Endothelial cell of umbilical vein (primary cell): ENCODE data around the gene FAM156B. TPM values are rescaled to one million over a fixed set of nuclear protein-coding genes. Genes with fewer than 3 reads are reported as not detected.
"Not testable (repeated sequence)": the region's sequence is repeated elsewhere in the genome, so short reads cannot be mapped to it uniquely, and the experiment has no call there.

Source experiments
- BruUV-seq: library from RNA; stranded (reverse); fragments of 400-500 nt; replicated peaks from 2 replicates; lab custom pipeline; 2021; lab: Mats Ljungman, UMichigan
- CTCF ChIA-PET: fragments of 300-600, 350-600 bp; sonication (Branson Sonifier 250); formaldehyde crosslinking; loops from one replicate; lab custom pipeline; 2021; ENCODE audit warnings: antibody characterized with exemption, inconsistent platforms; lab: Charles Lee
- POLR2A ChIA-PET: fragments of 300-600, 350-600 bp; sonication (Branson Sonifier 250); formaldehyde crosslinking; loops from one replicate; lab custom pipeline; 2021; ENCODE audit warnings: antibody characterized with exemption, inconsistent platforms; lab: Charles Lee
- DNase-seq: peaks from one replicate; pipeline ENCODE4 v3.0.0-alpha.2; 2011; ENCODE audit warnings: low read depth, low spot score
- FAIRE-seq: peaks from 2 replicates; lab custom pipeline; 2011; peaks lifted over from hg19 to GRCh38; lab: Jason Lieb, UNC
- H2AFZ ChIP-seq: 2 replicates; pipeline ENCODE4 v1.6.0; 2012; ENCODE audit warnings: low read depth, low read length, control low read depth, inconsistent platforms
- H3K27ac ChIP-seq: 2 replicates; pipeline ENCODE4 v1.5.1; 2011; ENCODE audit warnings: low read depth, mild to moderate bottlenecking, control low read depth, low read length, moderate library complexity; ENCODE audit not compliant: insufficient read depth
- H3K27me3 ChIP-seq, 2 experiments: 2 replicates each; pipeline versions ENCODE4 v1.6.0 to v1.6.1; 2011; ENCODE audit warnings: low read length in 2 of 2, mixed read lengths in 1 of 2; ENCODE audit not compliant: control insufficient read depth in 2 of 2, insufficient read depth in 2 of 2
- H3K36me3 ChIP-seq, 2 experiments: 2 replicates in 1 of 2; 3 replicates in 1 of 2; pipeline ENCODE4 v1.5.1; 2011; ENCODE audit warnings: low read length in 2 of 2, mild to moderate bottlenecking in 1 of 2, moderate library complexity in 1 of 2; ENCODE audit not compliant: control insufficient read depth in 2 of 2, insufficient read depth in 2 of 2; ENCODE audit errors: extremely low read depth in 1 of 2
- H3K4me1 ChIP-seq: 3 replicates; pipeline ENCODE4 v1.5.1; 2011; ENCODE audit warnings: mild to moderate bottlenecking, low read length; ENCODE audit not compliant: control insufficient read depth, insufficient read depth; ENCODE audit errors: extremely low read depth
- H3K4me2 ChIP-seq: 2 replicates; pipeline ENCODE4 v1.6.1; 2011; ENCODE audit warnings: low read length, control low read depth, mixed read lengths; ENCODE audit not compliant: insufficient read depth
- H3K4me3 ChIP-seq, 3 experiments: fragments of 200-600 bp in 1 of 3; sonication (generic), shearing (Covaris generic) in 1 of 3; replicated peaks in 1 of 3; 2 replicates each; pipeline ENCODE4 v1.5.1; 2011 to 2016; ENCODE audit warnings: control low read depth in 3 of 3, low read length in 3 of 3, mild to moderate bottlenecking in 2 of 3, inconsistent platforms in 1 of 3, low read depth in 1 of 3, moderate library complexity in 1 of 3; ENCODE audit not compliant: insufficient read depth in 1 of 3
- H3K79me2 ChIP-seq: 2 replicates; pipeline ENCODE4 v1.6.0; 2012; ENCODE audit warnings: low read length, inconsistent platforms; ENCODE audit not compliant: control insufficient read depth, insufficient read depth
- H3K9ac ChIP-seq: replicated peaks from 2 replicates; pipeline ENCODE3; 2011; ENCODE audit warnings: low read length, control low read depth; ENCODE audit not compliant: insufficient read depth; ENCODE audit errors: extremely low read depth
- H3K9me1 ChIP-seq: replicated peaks from 3 replicates; pipeline ENCODE4 v1.6.0; 2011; ENCODE audit warnings: mild to moderate bottlenecking, low read length; ENCODE audit not compliant: control insufficient read depth, insufficient read depth; ENCODE audit errors: extremely low read depth
- H3K9me3 ChIP-seq: replicated peaks from 2 replicates; pipeline ENCODE4 v1.5.1; 2012; ENCODE audit warnings: low read length, inconsistent platforms; ENCODE audit not compliant: control insufficient read depth, insufficient read depth
- H4K20me1 ChIP-seq: replicated peaks from 2 replicates; pipeline ENCODE3; 2011; ENCODE audit warnings: mild to moderate bottlenecking, low read length; ENCODE audit not compliant: control insufficient read depth, insufficient read depth; ENCODE audit errors: extremely low read depth
- dilution Hi-C: fragments of 300-500 bp; cut with MboI; formaldehyde crosslinking; loops from one replicate; pipeline ENCODE4 v1.15.0; 2019; ENCODE audit warnings: low sequenced_read_pairs; ENCODE audit not compliant: extremely low pct_ligation_motif_present
- intact Hi-C: fragments of 100-400 bp; cut with micrococcal nuclease; formaldehyde crosslinking; loops from one replicate; pipeline ENCODE4 v1.10.0; 2022
- polyA plus RNA-seq, 4 experiments: library from polyadenylated mRNA; depleted of rRNA in 3 of 4; stranded (reverse) in 3 of 4; unstranded in 1 of 4; fragments of >200 nt; gene quantifications; 2 replicates each; pipeline versions ENCODE4 v1.2.1 to v1.2.3, GENCODE V29; 2011 to 2012; ENCODE audit warnings: missing spikeins in 1 of 4
- total RNA-seq: library from RNA; stranded (reverse); gene quantifications from 2 replicates; pipeline ENCODE4 v1.2.3, GENCODE V29; 2021

FAM156B gene
- total and polyA plus RNA-seq, 2 donors (not counting 3 experiments of a cell fraction or from before 2014, with no cell fraction given) = 16.7 to 33.9 TPM

GRCh38 chrX:52948265-52948664 lies 51.1 kb downstream of the FAM156B start:
- H3K36me3 ChIP-seq, H3K27me3 ChIP-seq, CTCF ChIA-PET, H4K20me1 ChIP-seq, DNase-seq, dilution Hi-C loops, FAIRE-seq, H3K4me2 ChIP-seq, intact Hi-C loops, H3K4me1 ChIP-seq, H2AFZ ChIP-seq, H3K9me3 ChIP-seq, H3K9me1 ChIP-seq, H3K27ac ChIP-seq, POLR2A ChIA-PET, H3K79me2 ChIP-seq, H3K9ac ChIP-seq, BruUV-seq, H3K4me3 ChIP-seq: not testable (repeated sequence)

GRCh38 chrX:52949325-52949724 lies 52.2 kb downstream of the FAM156B start:
- H3K27ac ChIP-seq, H2AFZ ChIP-seq, POLR2A ChIA-PET, dilution Hi-C loops, H3K79me2 ChIP-seq, intact Hi-C loops, BruUV-seq, H3K27me3 ChIP-seq, H3K4me3 ChIP-seq, CTCF ChIA-PET, H3K4me2 ChIP-seq, H3K9me3 ChIP-seq, FAIRE-seq, H4K20me1 ChIP-seq, H3K36me3 ChIP-seq, H3K9ac ChIP-seq, DNase-seq, H3K4me1 ChIP-seq, H3K9me1 ChIP-seq: not testable (repeated sequence)

GRCh38 chrX:52949884-52950283 lies 52.8 kb downstream of the FAM156B start:
- H3K79me2 ChIP-seq, H3K4me3 ChIP-seq, intact Hi-C loops, H3K36me3 ChIP-seq, dilution Hi-C loops, H2AFZ ChIP-seq, H3K4me1 ChIP-seq, BruUV-seq, H3K4me2 ChIP-seq, H3K9ac ChIP-seq, H3K27ac ChIP-seq, CTCF ChIA-PET, H4K20me1 ChIP-seq, H3K27me3 ChIP-seq, H3K9me3 ChIP-seq, FAIRE-seq, DNase-seq, POLR2A ChIA-PET, H3K9me1 ChIP-seq: not testable (repeated sequence)

Other genes with a start within 250 kb of the FAM156B start
- not detected in 2 replicates for gene SSX7, start 242.4 kb upstream of the FAM156B start, total RNA-seq
- not detected in 2 replicates for gene SSX7, start 242.4 kb upstream of the FAM156B start, polyA plus RNA-seq
- gene SSX2, start 190.2 kb upstream of the FAM156B start, total RNA-seq = not detected in 2 replicates
- gene SSX2, start 190.2 kb upstream of the FAM156B start, polyA plus RNA-seq = not detected in 2 replicates
- gene SSX2B, start 146.1 kb upstream of the FAM156B start, total RNA-seq = not detected in 2 replicates
- gene SSX2B, start 146.1 kb upstream of the FAM156B start, polyA plus RNA-seq = not detected in 2 replicates
- not detected in 2 replicates for gene SPANXN5, start 99.9 kb upstream of the FAM156B start, total RNA-seq
- not detected in 2 replicates for gene SPANXN5, start 99.9 kb upstream of the FAM156B start, polyA plus RNA-seq
- gene XAGE5, start 86.0 kb upstream of the FAM156B start, total RNA-seq = not detected in 2 replicates
- gene XAGE5, start 86.0 kb upstream of the FAM156B start, polyA plus RNA-seq = not detected in 2 replicates
- not detected in 2 replicates for gene XAGE3, start 29.2 kb upstream of the FAM156B start, total RNA-seq
- not detected in 2 replicates for gene XAGE3, start 29.2 kb upstream of the FAM156B start, polyA plus RNA-seq
- gene FAM156A, start 61.2 kb downstream of the FAM156B start, total RNA-seq = 15.3 and 18.2 TPM in 2 replicates
- 11.3 and 16.1 TPM in 2 replicates for gene FAM156A, start 61.2 kb downstream of the FAM156B start, polyA plus RNA-seq
- gene GPR173, start 151.5 kb downstream of the FAM156B start, total RNA-seq = 8.3 and 11.3 TPM in 2 replicates
- gene GPR173, start 151.5 kb downstream of the FAM156B start, polyA plus RNA-seq = 9.2 and 12.7 TPM in 2 replicates
- gene TSPYL2, start 185.0 kb downstream of the FAM156B start, total RNA-seq = 15.9 and 17.3 TPM in 2 replicates
- 17.8 and 18.9 TPM in 2 replicates for gene TSPYL2, start 185.0 kb downstream of the FAM156B start, polyA plus RNA-seq
- gene KANTR, start 196.8 kb downstream of the FAM156B start, total RNA-seq = 8.6 and 9.8 TPM in 2 replicates
- 2.8 and 3.1 TPM in 2 replicates for gene KANTR, start 196.8 kb downstream of the FAM156B start, polyA plus RNA-seq